ENCODE measurements around the gene PDZD2.

DNA sequence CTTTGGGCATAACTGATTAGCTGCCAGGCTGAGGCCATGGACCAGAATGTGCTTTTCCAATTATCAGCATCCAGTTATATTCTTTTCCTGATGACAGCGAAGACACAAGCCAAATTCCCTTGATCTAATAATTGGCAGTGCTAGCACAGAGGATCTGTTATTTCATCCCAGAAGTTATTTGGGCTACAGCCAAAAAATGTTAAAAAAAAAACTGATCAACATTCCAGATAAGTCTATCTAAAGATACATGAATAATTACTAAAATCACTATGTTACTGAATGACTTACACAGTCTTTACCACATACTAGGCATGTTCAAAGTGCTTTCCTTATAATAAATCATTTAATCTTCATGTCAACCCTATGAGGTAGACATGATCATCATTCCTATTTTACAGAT lies 13.5 kb upstream of the PDZD2 start:
- TF ChIP-seq, protein P1, sequence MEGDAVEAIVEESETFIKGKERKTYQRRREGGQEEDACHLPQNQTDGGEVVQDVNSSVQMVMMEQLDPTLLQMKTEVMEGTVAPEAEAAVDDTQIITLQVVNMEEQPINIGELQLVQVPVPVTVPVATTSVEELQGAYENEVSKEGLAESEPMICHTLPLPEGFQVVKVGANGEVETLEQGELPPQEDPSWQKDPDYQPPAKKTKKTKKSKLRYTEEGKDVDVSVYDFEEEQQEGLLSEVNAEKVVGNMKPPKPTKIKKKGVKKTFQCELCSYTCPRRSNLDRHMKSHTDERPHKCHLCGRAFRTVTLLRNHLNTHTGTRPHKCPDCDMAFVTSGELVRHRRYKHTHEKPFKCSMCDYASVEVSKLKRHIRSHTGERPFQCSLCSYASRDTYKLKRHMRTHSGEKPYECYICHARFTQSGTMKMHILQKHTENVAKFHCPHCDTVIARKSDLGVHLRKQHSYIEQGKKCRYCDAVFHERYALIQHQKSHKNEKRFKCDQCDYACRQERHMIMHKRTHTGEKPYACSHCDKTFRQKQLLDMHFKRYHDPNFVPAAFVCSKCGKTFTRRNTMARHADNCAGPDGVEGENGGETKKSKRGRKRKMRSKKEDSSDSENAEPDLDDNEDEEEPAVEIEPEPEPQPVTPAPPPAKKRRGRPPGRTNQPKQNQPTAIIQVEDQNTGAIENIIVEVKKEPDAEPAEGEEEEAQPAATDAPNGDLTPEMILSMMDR (IDR thresholded peaks at IDR 0.05), result no peak
- TF ChIP-seq POLR2A (IDR thresholded peaks at IDR 0.05; ENCODE audit: low read depth), result no peak
- TF ChIP-seq EP300 (IDR thresholded peaks at IDR 0.05), result no peak

Measured in esophagus muscularis mucosa (tissue), 4 donors.